HepG2 (cell line): ENCODE measurements around the gene DCDC1. TPM values are rescaled to one million over a fixed set of nuclear protein-coding genes. Genes with fewer than 3 reads are reported as not detected.

Source experiments
- ATAC-seq: fragments of 200-7000 bp; cut with Tn5 transposase; 3 replicates; pipeline ENCODE4 v1.9.1; 2020; ENCODE audit warnings: mild to moderate bottlenecking, moderate library complexity
- BruUV-seq: library from RNA; stranded (reverse); fragments of 400-500 nt; replicated peaks from 2 replicates; lab custom pipeline; 2021; lab: Mats Ljungman, UMichigan
- CTCF ChIA-PET: fragments of 300-600 bp; formaldehyde crosslinking; extraction: SDS; loops from one replicate; lab custom pipeline; 2021; ENCODE audit warnings: low total read pairs, inconsistent platforms, low intra/inter-chr PET ratio; lab: Yijun Ruan, JAX
- POLR2A ChIA-PET: fragments of 350-600 bp; sonication (Branson Sonifier 250); formaldehyde crosslinking; loops from one replicate; lab custom pipeline; 2020; ENCODE audit warnings: antibody characterized with exemption, inconsistent platforms; lab: Yijun Ruan, JAX
- DNase-seq: peaks from one replicate; pipeline ENCODE4 v3.0.0-alpha.2; 2015; ENCODE audit warnings: low spot score
- FAIRE-seq: peaks from 3 replicates; lab custom pipeline; 2011; peaks lifted over from hg19 to GRCh38; lab: Jason Lieb, UNC
- H2AFZ ChIP-seq: one replicate; pipeline ENCODE4 v1.6.1; 2011; ENCODE audit warnings: low read length, inconsistent platforms
- H3K27ac ChIP-seq: fragments of 300-600 bp; 3 replicates; pipeline ENCODE4 v1.8.0; 2011; ENCODE audit warnings: mixed run types, mild to moderate bottlenecking, mixed read lengths, low read length, inconsistent platforms; ENCODE audit not compliant: insufficient read depth; ENCODE audit errors: extremely low read length
- H3K27me3 ChIP-seq, 2 experiments: fragments of 200-600 bp in 1 of 2; 2 replicates in 1 of 2; 3 replicates in 1 of 2; pipeline versions ENCODE4 v1.6.0 to v1.8.0; 2011; ENCODE audit warnings: low read length in 2 of 2, mild to moderate bottlenecking in 2 of 2, moderate library complexity in 2 of 2, inconsistent platforms in 1 of 2; ENCODE audit not compliant: insufficient read depth in 2 of 2, control insufficient read depth in 1 of 2
- H3K36me3 ChIP-seq, 2 experiments: fragments of 200-600 bp in 1 of 2; replicated peaks in 1 of 2; 2 replicates in 1 of 2; 3 replicates in 1 of 2; pipeline versions ENCODE4 v1.5.1 to v1.8.0; 2011; ENCODE audit warnings: low read length in 2 of 2, inconsistent platforms in 1 of 2; ENCODE audit not compliant: insufficient read depth in 2 of 2, control insufficient read depth in 1 of 2
- H3K4me1 ChIP-seq: 2 replicates; pipeline ENCODE4 v1.5.1; 2012; ENCODE audit warnings: low read length, inconsistent platforms; ENCODE audit not compliant: insufficient read depth
- H3K4me2 ChIP-seq: 2 replicates; pipeline ENCODE4 v1.6.0; 2011; ENCODE audit warnings: low read depth, low read length, inconsistent platforms
- H3K4me3 ChIP-seq, 3 experiments: fragments of 200-600 bp in 1 of 3; sonication (generic), shearing (Covaris generic) in 1 of 3; replicated peaks in 1 of 3; 2 replicates each; pipeline ENCODE4 v1.5.1; 2011 to 2016; ENCODE audit warnings: low read length in 3 of 3, inconsistent platforms in 2 of 3, low read depth in 2 of 3, mild to moderate bottlenecking in 2 of 3, control low read depth in 1 of 3, mixed read lengths in 1 of 3; ENCODE audit not compliant: insufficient read depth in 1 of 3
- H3K79me2 ChIP-seq: one replicate; pipeline ENCODE4 v1.6.1; 2011; ENCODE audit warnings: low read length, inconsistent platforms; ENCODE audit not compliant: insufficient read depth
- H3K9ac ChIP-seq: 2 replicates; pipeline ENCODE4 v1.6.0; 2011; ENCODE audit warnings: mild to moderate bottlenecking, low read depth, low read length, inconsistent platforms; ENCODE audit not compliant: insufficient read depth
- H3K9me3 ChIP-seq: 2 replicates; pipeline ENCODE4 v1.5.1; 2012; ENCODE audit warnings: mild to moderate bottlenecking, low read length
- H4K20me1 ChIP-seq: 2 replicates; pipeline ENCODE4 v1.6.0; 2011; ENCODE audit warnings: inconsistent platforms, mild to moderate bottlenecking, low read length, moderate library complexity; ENCODE audit not compliant: insufficient read depth
- ASH2L ChIP-seq: fragments of 300-600, 200-600 bp; sonication (generic); IDR thresholded peaks from 2 replicates; pipeline ENCODE4 v1.7.0; 2017; ENCODE audit warnings: low read depth, mild to moderate bottlenecking, moderate library complexity, mixed read lengths, low read length; ENCODE audit not compliant: insufficient read length
- FOXJ3 ChIP-seq: sonication (generic); formaldehyde crosslinking; IDR thresholded peaks from 2 replicates; pipeline ENCODE4 v1.4.0; 2020; ENCODE audit warnings: missing genetic modification reagents, mild to moderate bottlenecking, borderline replicate concordance
- FOXP4 ChIP-seq: sonication (generic); formaldehyde crosslinking; IDR thresholded peaks from 2 replicates; pipeline ENCODE4 v1.4.0; 2020; ENCODE audit warnings: missing genetic modification reagents
- KLF9 ChIP-seq: IDR thresholded peaks from 2 replicates; pipeline ENCODE4 v1.6.1; 2016; ENCODE audit warnings: low read depth
- LBX2 ChIP-seq: sonication (generic); formaldehyde crosslinking; IDR thresholded peaks from 2 replicates; pipeline ENCODE4 v1.5.0; 2020; ENCODE audit warnings: missing genetic modification reagents, mild to moderate bottlenecking, borderline replicate concordance
- MAF1 ChIP-seq: sonication (generic); formaldehyde crosslinking; IDR thresholded peaks from 2 replicates; pipeline ENCODE4 v1.5.0; 2020; ENCODE audit warnings: missing genetic modification reagents, borderline replicate concordance
- MXD3 ChIP-seq: IDR thresholded peaks from 2 replicates; pipeline ENCODE4 v1.6.1; 2016; ENCODE audit warnings: mild to moderate bottlenecking, missing biosample characterization, missing genetic modification reagents
- POLR2G ChIP-seq: fragments of 200-400 bp; formaldehyde crosslinking; IDR thresholded peaks from 2 replicates; pipeline ENCODE4 v1.6.1; 2018; ENCODE audit warnings: mild to moderate bottlenecking, low read depth, low read length, moderate library complexity
- SKI ChIP-seq: fragments of 450-650 bp; IDR thresholded peaks from one replicate; pipeline ENCODE4 v1.6.1; 2018; ENCODE audit warnings: mild to moderate bottlenecking; ENCODE audit not compliant: partially characterized antibody
- ZNF281 ChIP-seq: sonication (generic); formaldehyde crosslinking; IDR thresholded peaks from 2 replicates; pipeline ENCODE4 v1.4.0; 2020; ENCODE audit warnings: missing genetic modification reagents, borderline replicate concordance
- ZNF703 ChIP-seq: sonication (generic); formaldehyde crosslinking; IDR thresholded peaks from 2 replicates; pipeline ENCODE4 v1.5.1; 2020; ENCODE audit warnings: missing genetic modification reagents, mild to moderate bottlenecking, moderate library complexity, borderline replicate concordance
- ZNF891 ChIP-seq: sonication (generic); formaldehyde crosslinking; IDR thresholded peaks from 2 replicates; pipeline ENCODE4 v1.5.0; 2020; ENCODE audit warnings: mild to moderate bottlenecking, missing genetic modification reagents
- WGBS: methylation state at CpG from one replicate; pipeline ENCODE4 v1.1.6; 2017; ENCODE audit warnings: low lambda C conversion rate; 5-methylcytosine and 5-hydroxymethylcytosine counted together
- in situ Hi-C: cut with HindIII; loops from 2 replicates; pipeline ENCODE4 v1.10.0; 2017; ENCODE audit warnings: low pct_unique_long_range_greater_than_20kb; ENCODE audit not compliant: extremely low pct_ligation_motif_present
- intact Hi-C: fragments of 100-400 bp; cut with micrococcal nuclease; formaldehyde crosslinking; loops from one replicate; pipeline ENCODE4 v1.10.0; 2022; ENCODE audit not compliant: unreplicated experiment
- polyA plus RNA-seq, 8 experiments: library from polyadenylated mRNA; depleted of rRNA in 3 of 8; stranded (reverse) in 7 of 8; unstranded in 1 of 8; fragments of >200 nt; fragmentation: Illumina TruSeq in 4 of 8; extraction: Trizol in 4 of 8; gene quantifications; 2 replicates each; pipeline versions ENCODE4 v1.2.1 to v1.2.3, GENCODE V29; 2011 to 2016; ENCODE audit warnings: low read depth in 4 of 8, missing spikeins in 1 of 8, mixed read lengths in 1 of 8; ENCODE audit not compliant: insufficient read depth in 1 of 8
- total RNA-seq, 5 experiments: library from RNA; depleted of rRNA; stranded (reverse); fragments of >200 nt; fragmentation: Illumina TruSeq; extraction: Trizol; gene quantifications; 2 replicates each; pipeline ENCODE4 v1.2.3, GENCODE V29; 2016; ENCODE audit warnings: low read depth in 1 of 5

DCDC1 gene
- total and polyA plus RNA-seq, 2 of the 13 experiments (the other 11 are each of a cell fraction or from before 2014, with no cell fraction given) = 0.12 to 0.27 TPM

- no peak overlapping the region for H3K4me2 ChIP-seq
- no peak for FAIRE-seq
- TF ChIP-seq LBX2 (CRISPR knock-in tag) = no peak
- TF ChIP-seq FOXJ3 (CRISPR knock-in tag) = no peak
- no peak for TF ChIP-seq SKI
- no peak for TF ChIP-seq POLR2G
- no peak for TF ChIP-seq FOXP4 (CRISPR knock-in tag)
- no peak for TF ChIP-seq KLF9 (CRISPR knock-in tag)
- no peak for TF ChIP-seq MXD3 (CRISPR knock-in tag)
- TF ChIP-seq MAF1 (CRISPR knock-in tag) = no peak
- TF ChIP-seq ZNF891 (CRISPR knock-in tag) = no peak
- no peak for TF ChIP-seq ASH2L
- no peak for TF ChIP-seq ZNF703 (CRISPR knock-in tag)
- TF ChIP-seq ZNF281 = no peak
Measured at GRCh38 chr11:31414338-31414737, 44.8 kb upstream of the DCDC1 start.

More at GRCh38 chr11:31414338-31414737, 44.8 kb upstream of the DCDC1 start:
- Histone ChIP-seq H3K27ac (no peak overlapping the region), H3K36me3 (peaks cover 0 to 4% of the 10 kb centered on the region in 2 experiments; a peak in 1 of 5 replicates), H3K4me1 (no peaks in the 10 kb centered on the region), H3K9ac (no peak overlapping the region), H3K9me3 (no peaks in the 10 kb centered on the region), H3K27me3 (no peaks in the 10 kb centered on the region), H4K20me1 (no peaks in the 10 kb centered on the region), H3K79me2 (no peaks in the 10 kb centered on the region), H3K4me3 (no peak overlapping the region), H2AFZ (no peak overlapping the region)
- DNase-seq = no peak
- ChIA-PET CTCF (no interaction called here), POLR2A (no interaction called here)
- BruUV-seq = no TSS peak
- in situ Hi-C loops = no loop called here
- intact Hi-C loops = no loop called here
- no peak for ATAC-seq
- WGBS = 88% methylated on average over 3 of the region's 3 CpGs
